Measurements from ENCODE around the gene GPC6.

GRCh38 chr13:94115054-94115453 is 888.4 kb downstream of the GPC6 start:
- TF ChIP-seq, protein P1, sequence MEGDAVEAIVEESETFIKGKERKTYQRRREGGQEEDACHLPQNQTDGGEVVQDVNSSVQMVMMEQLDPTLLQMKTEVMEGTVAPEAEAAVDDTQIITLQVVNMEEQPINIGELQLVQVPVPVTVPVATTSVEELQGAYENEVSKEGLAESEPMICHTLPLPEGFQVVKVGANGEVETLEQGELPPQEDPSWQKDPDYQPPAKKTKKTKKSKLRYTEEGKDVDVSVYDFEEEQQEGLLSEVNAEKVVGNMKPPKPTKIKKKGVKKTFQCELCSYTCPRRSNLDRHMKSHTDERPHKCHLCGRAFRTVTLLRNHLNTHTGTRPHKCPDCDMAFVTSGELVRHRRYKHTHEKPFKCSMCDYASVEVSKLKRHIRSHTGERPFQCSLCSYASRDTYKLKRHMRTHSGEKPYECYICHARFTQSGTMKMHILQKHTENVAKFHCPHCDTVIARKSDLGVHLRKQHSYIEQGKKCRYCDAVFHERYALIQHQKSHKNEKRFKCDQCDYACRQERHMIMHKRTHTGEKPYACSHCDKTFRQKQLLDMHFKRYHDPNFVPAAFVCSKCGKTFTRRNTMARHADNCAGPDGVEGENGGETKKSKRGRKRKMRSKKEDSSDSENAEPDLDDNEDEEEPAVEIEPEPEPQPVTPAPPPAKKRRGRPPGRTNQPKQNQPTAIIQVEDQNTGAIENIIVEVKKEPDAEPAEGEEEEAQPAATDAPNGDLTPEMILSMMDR (IDR thresholded peaks at IDR 0.05 in 8 of 11, conservative IDR thresholded peaks at IDR 0.05 in 3 of 11) = no peak
- TF ChIP-seq POLR2AphosphoS5 (IDR thresholded peaks at IDR 0.05) = no peak
